DND-41 (cell line): ENCODE measurements around the gene DOK6.

Experiments
- ATAC-seq: fragments of 200-7000 bp; cut with Tn5 transposase; 3 replicates; pipeline ENCODE4 v1.9.1; 2021; ENCODE audit warnings: low read depth; ENCODE audit not compliant: insufficient read depth
- DNase-seq: peaks from one replicate; pipeline ENCODE4 v3.0.0-alpha.2; 2020
- H2AFZ ChIP-seq: 2 replicates; pipeline ENCODE4 v1.6.0; 2012; ENCODE audit warnings: low read depth, low read length
- H3K27ac ChIP-seq: 2 replicates; pipeline ENCODE4 v1.5.1; 2012; ENCODE audit warnings: low read length, inconsistent platforms
- H3K27me3 ChIP-seq: fragments of 200-600 bp; sonication (generic); 2 replicates; pipeline ENCODE4 v1.6.0; 2012; ENCODE audit warnings: low read length, mild to moderate bottlenecking, inconsistent platforms; ENCODE audit not compliant: insufficient read depth, poor library complexity
- H3K36me3 ChIP-seq: 2 replicates; pipeline ENCODE4 v1.5.1; 2012; ENCODE audit warnings: low read length, inconsistent platforms; ENCODE audit not compliant: insufficient read depth
- H3K4me1 ChIP-seq: 2 replicates; pipeline ENCODE4 v1.5.1; 2012; ENCODE audit warnings: mild to moderate bottlenecking, low read length; ENCODE audit not compliant: insufficient read depth
- H3K4me2 ChIP-seq: 2 replicates; pipeline ENCODE4 v1.6.0; 2012; ENCODE audit warnings: mild to moderate bottlenecking, moderate library complexity, low read length, inconsistent platforms; ENCODE audit not compliant: insufficient read depth
- H3K4me3 ChIP-seq, 2 experiments: fragments of 200-600 bp in 1 of 2; shearing (Covaris generic) in 1 of 2; 2 replicates each; pipeline ENCODE4 v1.5.1; 2012 to 2016; ENCODE audit warnings: inconsistent platforms in 2 of 2, low read length in 2 of 2, mild to moderate bottlenecking in 2 of 2, low read depth in 1 of 2, moderate library complexity in 1 of 2
- H3K79me2 ChIP-seq: 2 replicates; pipeline ENCODE4 v1.6.0; 2012; ENCODE audit warnings: low read length, inconsistent platforms; ENCODE audit not compliant: insufficient read depth
- H3K9ac ChIP-seq: 2 replicates; pipeline ENCODE4 v1.6.0; 2012; ENCODE audit warnings: low read depth, mild to moderate bottlenecking, inconsistent platforms, low read length, moderate library complexity
- H3K9me3 ChIP-seq: 2 replicates; pipeline ENCODE4 v1.5.1; 2012; ENCODE audit warnings: low read length, moderate library complexity, mild to moderate bottlenecking, inconsistent platforms; ENCODE audit not compliant: insufficient read depth, severe bottlenecking
- H4K20me1 ChIP-seq: 2 replicates; pipeline ENCODE4 v1.6.0; 2012; ENCODE audit warnings: low read length; ENCODE audit not compliant: insufficient read depth
- CTCF ChIP-seq: IDR thresholded peaks from 2 replicates; pipeline ENCODE4 v1.5.1; 2012; ENCODE audit warnings: borderline replicate concordance, low read length, moderate library complexity, mild to moderate bottlenecking; ENCODE audit not compliant: poor library complexity, severe bottlenecking; ENCODE audit errors: extremely low read depth
- EZH2 ChIP-seq: IDR thresholded peaks from 3 replicates; pipeline ENCODE4 v1.6.1; 2012; ENCODE audit warnings: borderline replicate concordance, low read depth, mild to moderate bottlenecking, moderate library complexity, low read length, inconsistent platforms; ENCODE audit not compliant: severe bottlenecking

Gene DOK6

GRCh38 chr18:69703461-69703860, 302.8 kb downstream of the DOK6 start:
- Histone ChIP-seq H3K36me3 (no peaks in the 10 kb centered on the region), H3K4me1 (no peaks in the 10 kb centered on the region), H3K27me3 (no peaks in the 10 kb centered on the region), H3K27ac (no peak overlapping the region), H3K4me3 (no peak overlapping the region), H3K4me2 (no peak overlapping the region), H3K9me3 (no peaks in the 10 kb centered on the region), H4K20me1 (no peaks in the 10 kb centered on the region), H3K9ac (no peak overlapping the region), H3K79me2 (no peaks in the 10 kb centered on the region), H2AFZ (no peak overlapping the region)
- DNase-seq, result no peak
- no peak for ATAC-seq
- TF ChIP-seq CTCF (no peak), EZH2 (no peak)

- H2AFZ ChIP-seq, result no peak overlapping the region
- no peak overlapping the region for H3K27ac ChIP-seq
- no peaks in the 10 kb centered on the region for H3K9me3 ChIP-seq
- TF ChIP-seq EZH2 (no peak), CTCF (no peak)
- ATAC-seq, result no peak
- no peaks in the 10 kb centered on the region for H3K36me3 ChIP-seq
- H3K9ac ChIP-seq, result no peak overlapping the region
- no peaks in the 10 kb centered on the region for H3K27me3 ChIP-seq
- H4K20me1 ChIP-seq, result no peaks in the 10 kb centered on the region
- no peak for DNase-seq
- H3K4me1 ChIP-seq, result no peaks in the 10 kb centered on the region
- H3K4me3 ChIP-seq, result no peak overlapping the region
- no peak overlapping the region for H3K4me2 ChIP-seq
- no peaks in the 10 kb centered on the region for H3K79me2 ChIP-seq
Measured at GRCh38 chr18:69705987-69706386, 305.3 kb downstream of the DOK6 start.

GRCh38 chr18:69708844-69709243, 308.2 kb downstream of the DOK6 start:
- Histone ChIP-seq H3K79me2 (no peaks in the 10 kb centered on the region), H3K27ac (no peak overlapping the region), H3K4me3 (no peak overlapping the region), H3K9me3 (no peaks in the 10 kb centered on the region), H3K27me3 (no peaks in the 10 kb centered on the region), H3K9ac (no peak overlapping the region), H3K36me3 (no peaks in the 10 kb centered on the region), H3K4me2 (no peak overlapping the region), H2AFZ (no peak overlapping the region), H4K20me1 (no peaks in the 10 kb centered on the region), H3K4me1 (no peaks in the 10 kb centered on the region)
- ATAC-seq (no peak), DNase-seq (no peak)
- no peak for TF ChIP-seq CTCF
- TF ChIP-seq EZH2, result no peak

- TF ChIP-seq CTCF, result no peak
- no peak for TF ChIP-seq EZH2
- H3K79me2 ChIP-seq, result no peaks in the 10 kb centered on the region
- H3K9ac ChIP-seq, result no peak overlapping the region
- H2AFZ ChIP-seq, result no peak overlapping the region
- H3K27me3 ChIP-seq, result no peaks in the 10 kb centered on the region
- H3K27ac ChIP-seq, result no peak overlapping the region
- DNase-seq (no peak), ATAC-seq (no peak)
- no peak overlapping the region for H3K4me3 ChIP-seq
- no peak overlapping the region for H3K4me2 ChIP-seq
- peaks cover 6% of the 10 kb centered on the region for H3K9me3 ChIP-seq
- no peaks in the 10 kb centered on the region for H3K4me1 ChIP-seq
- no peaks in the 10 kb centered on the region for H3K36me3 ChIP-seq
- H4K20me1 ChIP-seq, result no peaks in the 10 kb centered on the region
Measured at GRCh38 chr18:69715191-69715795, 314.6 kb downstream of the DOK6 start.
